HepG2 (cell line): ENCODE results near the gene IFI35. TPM values are rescaled to one million over a fixed set of nuclear protein-coding genes. Genes with fewer than 3 reads are reported as not detected.

Source experiments
- GATAD2A ChIP-seq: IDR thresholded peaks from 2 replicates; pipeline ENCODE4 v1.6.1; 2016
- GZF1 ChIP-seq: sonication (generic); formaldehyde crosslinking; IDR thresholded peaks from 2 replicates; pipeline ENCODE4 v1.5.1; 2020; ENCODE audit warnings: mild to moderate bottlenecking, missing genetic modification reagents
- HNF1B ChIP-seq: sonication (generic); formaldehyde crosslinking; IDR thresholded peaks from 2 replicates; pipeline ENCODE4 v1.5.1; 2020; ENCODE audit warnings: mild to moderate bottlenecking, moderate library complexity, missing genetic modification reagents
- NFAT5 ChIP-seq: sonication (generic); formaldehyde crosslinking; IDR thresholded peaks from 2 replicates; pipeline ENCODE4 v1.4.0; 2020; ENCODE audit warnings: missing genetic modification reagents
- PAF1 ChIP-seq: IDR thresholded peaks from 2 replicates; pipeline ENCODE4 v1.6.1; 2016; ENCODE audit warnings: missing genetic modification reagents, missing compliant biosample characterization
- TFDP1 ChIP-seq: IDR thresholded peaks from 2 replicates; pipeline ENCODE4 v1.6.1; 2016; ENCODE audit warnings: missing compliant biosample characterization, missing genetic modification reagents, borderline replicate concordance
- TOPORS ChIP-seq: sonication (generic); formaldehyde crosslinking; IDR thresholded peaks from 2 replicates; pipeline ENCODE4 v1.8.0; 2023; ENCODE audit warnings: mild to moderate bottlenecking, missing genetic modification reagents
- TRIM24 ChIP-seq: sonication (generic); formaldehyde crosslinking; IDR thresholded peaks from 2 replicates; pipeline ENCODE4 v1.8.0; 2022; ENCODE audit warnings: mild to moderate bottlenecking, missing genetic modification reagents
- TSC22D2 ChIP-seq: sonication (generic); formaldehyde crosslinking; IDR thresholded peaks from 2 replicates; pipeline ENCODE4 v1.5.1; 2020; ENCODE audit warnings: missing genetic modification reagents, mild to moderate bottlenecking, borderline replicate concordance
- ZBTB1 ChIP-seq: sonication (generic); formaldehyde crosslinking; IDR thresholded peaks from 2 replicates; pipeline ENCODE4 v1.4.0; 2020; ENCODE audit warnings: missing genetic modification reagents, borderline replicate concordance
- ZFP62 ChIP-seq: sonication (generic); formaldehyde crosslinking; IDR thresholded peaks from 2 replicates; pipeline ENCODE4 v1.4.0; 2020; ENCODE audit warnings: missing genetic modification reagents
- ZNF609 ChIP-seq: sonication (generic); formaldehyde crosslinking; IDR thresholded peaks from 2 replicates; pipeline ENCODE4 v1.4.0; 2020; ENCODE audit warnings: mild to moderate bottlenecking, missing genetic modification reagents, borderline replicate concordance
- ZNF790 ChIP-seq: sonication (generic); formaldehyde crosslinking; IDR thresholded peaks from 2 replicates; pipeline ENCODE4 v1.8.0; 2022; ENCODE audit warnings: missing genetic modification reagents, mild to moderate bottlenecking, borderline replicate concordance
- polyA plus RNA-seq, 8 experiments: library from polyadenylated mRNA; depleted of rRNA in 3 of 8; stranded (reverse) in 7 of 8; unstranded in 1 of 8; fragments of >200 nt; fragmentation: Illumina TruSeq in 4 of 8; extraction: Trizol in 4 of 8; gene quantifications; 2 replicates each; pipeline versions ENCODE4 v1.2.1 to v1.2.3, GENCODE V29; 2011 to 2016; ENCODE audit warnings: low read depth in 4 of 8, missing spikeins in 1 of 8, mixed read lengths in 1 of 8; ENCODE audit not compliant: insufficient read depth in 1 of 8
- total RNA-seq, 5 experiments: library from RNA; depleted of rRNA; stranded (reverse); fragments of >200 nt; fragmentation: Illumina TruSeq; extraction: Trizol; gene quantifications; 2 replicates each; pipeline ENCODE4 v1.2.3, GENCODE V29; 2016; ENCODE audit warnings: low read depth in 1 of 5

Gene IFI35
- total and polyA plus RNA-seq, 2 of the 13 experiments (the other 11 are each of a cell fraction or from before 2014, with no cell fraction given), result 28.9 to 38.1 TPM

- TF ChIP-seq ZFP62 (CRISPR knock-in tag), result no peak
- no peak for TF ChIP-seq GATAD2A (CRISPR knock-in tag)
- TF ChIP-seq TFDP1 (CRISPR knock-in tag), result no peak; the same call in 1 of the 2 replicates
- TF ChIP-seq TRIM24 (CRISPR knock-in tag), result no peak
- no peak for TF ChIP-seq ZNF790 (CRISPR knock-in tag)
- TF ChIP-seq PAF1 (CRISPR knock-in tag), result no peak
- TF ChIP-seq GZF1 (CRISPR knock-in tag), result no peak
- TF ChIP-seq HNF1B (CRISPR knock-in tag), result peak; percentile 2; the same call in 1 of the 2 replicates
- no peak for TF ChIP-seq TOPORS (CRISPR knock-in tag)
- no peak for TF ChIP-seq TSC22D2 (CRISPR knock-in tag)
- TF ChIP-seq ZBTB1 (CRISPR knock-in tag), result 0 out of 2 replicates have a peak, but pooled peaks have one; percentile 23
- TF ChIP-seq ZNF609 (CRISPR knock-in tag), result 0 out of 2 replicates have a peak, but pooled peaks have one; percentile 8
- TF ChIP-seq NFAT5, result peak; percentile 28; the same call in 1 of the 2 replicates
These were observed 26.9 kb upstream of the IFI35 start, which contains the start of gene PTGES3L (continued) for GRCh38 chr17:42979511-42980273.
